KMS-11 (cell line): ENCODE data around the gene FHOD3.

Experiments
- H2AFZ ChIP-seq: fragments of 200-600 bp; sonication (generic); 2 replicates; pipeline ENCODE4 v1.6.1; 2016; ENCODE audit warnings: antibody characterized with exemption, mixed run types, low read depth
- H3K27ac ChIP-seq: fragments of 200-600 bp; sonication (generic); 2 replicates; pipeline ENCODE4 v1.6.1; 2016; ENCODE audit warnings: mild to moderate bottlenecking, mixed run types
- H3K27me3 ChIP-seq: fragments of 200-600 bp; sonication (generic); 2 replicates; pipeline ENCODE4 v1.6.1; 2017; ENCODE audit warnings: mild to moderate bottlenecking, low read depth, mixed run types, moderate library complexity; ENCODE audit not compliant: insufficient read depth
- H3K36me3 ChIP-seq: fragments of 200-600 bp; sonication (generic); 2 replicates; pipeline ENCODE4 v1.6.1; 2017; ENCODE audit warnings: mild to moderate bottlenecking, mixed run types; ENCODE audit not compliant: insufficient read depth
- H3K4me1 ChIP-seq: fragments of 200-600 bp; sonication (generic); 2 replicates; pipeline ENCODE4 v1.6.1; 2016; ENCODE audit warnings: mild to moderate bottlenecking, low read depth, mixed run types; ENCODE audit not compliant: poor library complexity, severe bottlenecking
- H3K4me2 ChIP-seq: fragments of 200-600 bp; sonication (generic); 2 replicates; pipeline ENCODE4 v1.7.0; 2016; ENCODE audit warnings: mild to moderate bottlenecking, mixed run types
- H3K4me3 ChIP-seq: fragments of 200-600 bp; sonication (generic); IDR thresholded peaks from 2 replicates; pipeline ENCODE4 v1.6.1; 2017; ENCODE audit warnings: low read depth, low read length, mixed read lengths; ENCODE audit not compliant: insufficient read depth
- H3K79me2 ChIP-seq: fragments of 200-600 bp; sonication (generic); 2 replicates; pipeline ENCODE4 v1.6.1; 2016; ENCODE audit warnings: low read depth, mixed run types; ENCODE audit not compliant: insufficient read depth
- H3K9ac ChIP-seq: fragments of 200-600 bp; sonication (generic); 2 replicates; pipeline ENCODE4 v1.6.1; 2016; ENCODE audit warnings: mild to moderate bottlenecking, mixed run types
- H4K20me1 ChIP-seq: fragments of 200-600 bp; sonication (generic); 2 replicates; pipeline ENCODE4 v1.6.1; 2016; ENCODE audit warnings: mild to moderate bottlenecking, mixed run types; ENCODE audit not compliant: insufficient read depth
- CTCF ChIP-seq: fragments of 200-600 bp; sonication (generic); conservative IDR thresholded peaks from 2 replicates; pipeline ENCODE4 v1.6.1; 2017; ENCODE audit warnings: low read depth, mild to moderate bottlenecking, antibody characterized with exemption, low read length, moderate library complexity, mixed read lengths

Gene FHOD3

DNA sequence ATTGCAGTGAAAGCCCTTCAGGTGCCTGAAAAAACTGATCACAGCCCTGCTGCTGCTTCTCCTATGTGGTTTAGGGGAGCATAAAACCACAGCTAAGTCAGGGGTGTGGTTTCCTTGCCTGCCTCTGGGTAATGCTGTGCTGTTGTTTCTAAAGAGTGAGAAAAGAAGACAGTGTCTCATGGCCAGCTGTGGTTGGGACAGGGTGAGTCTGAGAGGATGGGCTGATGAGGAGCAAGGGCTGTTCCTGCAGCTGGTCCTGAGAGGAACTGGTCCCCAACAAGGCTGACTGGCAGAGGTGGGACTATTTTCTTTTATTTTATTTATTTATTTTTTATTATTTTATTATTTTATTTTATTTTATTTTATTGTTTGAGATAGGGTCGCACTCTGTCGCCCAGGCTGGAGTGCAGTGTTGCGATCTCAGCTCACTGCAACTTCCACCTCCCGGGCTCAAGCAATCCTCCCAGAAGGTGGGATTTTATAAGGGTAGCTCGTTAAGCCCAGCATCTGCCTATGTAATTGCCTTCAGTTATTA, 236.7 kb downstream of the FHOD3 start:
- no peak for TF ChIP-seq CTCF
- Histone ChIP-seq H3K27me3 (no peaks in the 10 kb centered on the region), H3K27ac (no peak overlapping the region), H3K4me3 (no peak overlapping the region), H3K4me1 (peaks cover 4% of the 10 kb centered on the region), H4K20me1 (no peaks in the 10 kb centered on the region), H3K4me2 (no peak overlapping the region), H3K9ac (no peak overlapping the region), H2AFZ (no peak overlapping the region), H3K36me3 (no peaks in the 10 kb centered on the region), H3K79me2 (no peaks in the 10 kb centered on the region)

DNA sequence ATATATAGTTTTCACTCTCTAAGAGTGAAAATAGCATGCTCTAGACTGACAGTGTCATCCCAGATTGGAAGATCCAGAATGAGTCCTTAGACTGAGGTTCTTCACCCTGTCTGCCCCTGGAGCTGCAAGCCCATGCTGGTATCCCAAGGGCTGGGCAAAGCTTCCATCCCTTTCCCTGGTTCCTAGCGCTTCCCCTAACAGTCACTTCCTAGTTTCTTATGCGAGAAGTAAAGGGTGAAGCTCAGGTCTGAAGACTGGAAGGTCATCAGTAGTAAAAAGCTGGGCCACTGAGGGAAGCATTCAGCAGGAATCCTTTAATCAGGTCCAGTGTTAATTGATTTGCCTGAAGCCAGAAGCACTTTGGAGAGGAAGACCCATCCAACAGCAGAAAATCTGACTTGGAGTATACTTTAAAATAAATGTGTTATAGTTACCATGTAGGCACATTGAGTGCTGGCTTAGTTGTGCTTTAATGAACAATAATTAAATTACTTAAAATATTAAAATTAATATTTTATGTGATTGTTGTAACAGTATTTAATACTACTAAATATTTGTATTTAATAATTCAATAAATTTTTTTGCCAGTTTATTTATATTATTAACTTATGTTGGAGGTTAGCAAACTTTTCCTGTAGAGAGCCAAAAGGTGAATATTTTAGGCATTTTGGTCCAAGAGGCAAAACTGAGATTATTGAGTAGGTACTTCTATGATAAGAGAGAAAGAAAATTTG, 237.9 kb downstream of the FHOD3 start:
- TF ChIP-seq CTCF, result no peak
- no peaks in the 10 kb centered on the region for H3K36me3 ChIP-seq
- H3K4me2 ChIP-seq, result no peak overlapping the region

GRCh38 chr18:36536426-36536825, 238.9 kb downstream of the FHOD3 start:
- peaks cover 4% of the 10 kb centered on the region for H3K4me1 ChIP-seq
- no peak overlapping the region for H2AFZ ChIP-seq
- H3K4me3 ChIP-seq, result no peak overlapping the region
- no peak overlapping the region for H3K27ac ChIP-seq
- H3K9ac ChIP-seq, result no peak overlapping the region
- no peaks in the 10 kb centered on the region for H3K79me2 ChIP-seq
- no peaks in the 10 kb centered on the region for H4K20me1 ChIP-seq
- no peaks in the 10 kb centered on the region for H3K27me3 ChIP-seq
- no peak for TF ChIP-seq CTCF
- no peaks in the 10 kb centered on the region for H3K36me3 ChIP-seq
- H3K4me2 ChIP-seq, result no peak overlapping the region

More for the DNA sequence above, 237.9 kb downstream of the FHOD3 start:
- Histone ChIP-seq H3K4me3 (no peak overlapping the region), H3K9ac (no peak overlapping the region), H2AFZ (no peak overlapping the region), H3K4me1 (peaks cover 4% of the 10 kb centered on the region), H3K27me3 (no peaks in the 10 kb centered on the region), H3K79me2 (no peaks in the 10 kb centered on the region), H4K20me1 (no peaks in the 10 kb centered on the region), H3K27ac (no peak overlapping the region)

GRCh38 chr18:36537289-36537688, 239.8 kb downstream of the FHOD3 start:
- H4K20me1 ChIP-seq, result no peaks in the 10 kb centered on the region
- no peak for TF ChIP-seq CTCF
- no peak overlapping the region for H3K4me2 ChIP-seq
- no peak overlapping the region for H3K9ac ChIP-seq
- H3K79me2 ChIP-seq, result no peaks in the 10 kb centered on the region
- no peak overlapping the region for H3K27ac ChIP-seq
- peaks cover 4% of the 10 kb centered on the region for H3K4me1 ChIP-seq
- H3K27me3 ChIP-seq, result no peaks in the 10 kb centered on the region
- no peaks in the 10 kb centered on the region for H3K36me3 ChIP-seq
- no peak overlapping the region for H2AFZ ChIP-seq
- H3K4me3 ChIP-seq, result no peak overlapping the region
